Measurements from ENCODE around the gene LRRC43.
A peak's percentile ranks its signal among the peaks of the same experiment; 100 is the strongest.
"Not testable (repeated sequence)": the region's sequence is repeated elsewhere in the genome, so short reads cannot be mapped to it uniquely, and the experiment has no call there.

Gene LRRC43

DNA sequence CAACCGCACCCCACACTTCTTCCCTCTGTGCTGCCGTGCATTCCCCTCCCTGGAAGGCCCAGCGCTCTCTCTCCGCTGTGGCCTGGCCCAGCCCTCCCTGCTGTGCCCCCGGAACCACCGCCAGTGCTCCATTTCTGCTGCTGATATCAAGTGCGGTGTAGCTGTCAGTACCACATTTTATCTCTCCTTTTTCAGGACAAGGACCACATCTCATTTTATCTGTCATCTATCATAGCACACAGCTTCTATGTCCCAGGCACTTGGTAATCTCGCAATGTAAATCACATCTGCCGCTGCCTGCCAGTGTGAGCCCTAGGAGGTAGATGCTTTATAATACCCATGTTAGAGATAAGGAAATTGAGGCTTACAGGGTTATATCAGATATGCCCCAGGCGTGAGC lies 27.2 kb upstream of the LRRC43 start:
- no peak for DNase-seq (ENCODE audit: low read depth)

DNA sequence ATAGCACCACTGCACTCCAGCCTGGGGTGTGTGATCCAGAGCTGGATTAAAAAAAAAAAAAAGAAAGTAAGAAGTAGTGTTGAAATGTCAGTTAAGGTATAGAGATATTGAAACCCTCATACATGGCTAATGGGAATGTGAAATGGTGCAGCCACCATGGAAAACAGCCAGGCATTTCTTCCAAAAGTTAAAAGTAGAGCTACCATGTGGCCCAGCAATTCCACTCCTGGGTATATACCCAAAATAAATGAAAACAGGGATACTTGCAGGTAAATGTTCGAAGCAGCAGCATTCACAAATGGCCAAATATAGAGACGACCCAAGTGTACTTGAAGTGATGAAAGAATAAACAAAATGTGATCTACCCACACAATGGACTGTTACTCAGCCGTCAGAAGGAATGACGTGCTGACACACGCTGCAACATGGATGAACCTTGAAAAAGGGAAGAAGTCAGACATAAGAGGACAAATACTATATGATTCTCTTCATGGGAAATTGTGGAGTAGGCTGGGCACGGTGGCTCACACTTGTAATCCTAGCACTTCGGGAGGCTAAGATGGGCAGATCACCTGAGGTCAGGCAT lies 24.1 kb upstream of the LRRC43 start:
- DNase-seq (ENCODE audit: low read depth) = no peak

DNA sequence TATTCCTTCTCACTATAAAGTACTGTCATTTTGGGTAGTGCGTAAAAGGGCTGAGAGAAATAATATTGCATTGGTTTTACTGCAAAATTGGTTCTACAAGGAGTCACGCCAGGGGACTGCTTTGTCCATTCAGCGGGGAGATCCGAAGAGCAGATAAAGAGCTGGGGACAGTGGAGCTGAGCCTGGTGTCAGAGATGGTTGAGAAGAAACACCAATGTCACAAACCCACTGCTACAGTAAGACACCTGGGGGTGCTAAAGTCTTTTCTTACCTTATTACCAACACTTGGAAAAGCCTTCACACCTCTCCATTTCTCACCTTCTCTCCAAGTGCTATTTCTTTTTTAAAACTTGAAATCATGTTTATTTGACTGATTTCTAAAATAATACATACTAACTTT lies 23.0 kb upstream of the LRRC43 start:
- no peak for DNase-seq (ENCODE audit: low read depth)

DNA sequence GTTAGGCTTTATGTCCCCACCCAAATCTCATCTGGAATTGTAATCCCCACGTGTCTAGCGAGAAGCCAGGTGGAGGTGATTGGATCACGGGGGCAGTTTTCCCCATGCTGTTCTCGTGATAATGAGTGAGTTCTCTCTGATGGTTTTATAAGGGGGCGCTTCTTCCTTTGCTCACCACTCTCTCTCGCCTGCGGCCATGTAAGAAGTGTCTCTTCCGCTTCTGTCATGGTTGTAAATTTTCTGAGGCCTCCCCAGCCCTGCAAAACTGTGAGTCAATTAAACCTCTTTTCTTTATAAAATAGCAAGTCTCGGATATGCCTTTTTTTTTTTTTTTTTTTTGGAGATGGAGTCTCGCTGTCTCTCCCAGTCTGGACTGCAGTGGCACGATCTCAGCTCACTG lies 22.2 kb upstream of the LRRC43 start:
- no peak for DNase-seq (ENCODE audit: low read depth)

DNA sequence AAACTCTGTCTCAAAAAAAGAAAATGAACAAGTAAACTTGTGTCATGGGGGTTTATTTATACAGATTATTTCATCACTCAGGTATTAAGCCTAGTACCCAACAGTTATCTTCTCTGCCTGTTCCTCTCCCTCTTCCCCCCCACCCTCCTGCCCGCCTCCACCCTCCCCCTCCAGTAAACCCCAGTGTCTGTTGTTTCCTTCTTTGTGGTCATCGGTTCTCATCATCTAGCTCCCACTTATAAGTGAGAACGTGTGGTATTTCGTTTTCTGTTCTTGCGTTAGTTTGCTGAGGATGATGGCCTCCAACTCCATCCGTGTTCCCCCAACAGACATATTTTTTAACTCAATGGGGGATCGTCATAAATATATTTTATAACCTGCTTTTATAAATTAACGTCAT lies 21.2 kb upstream of the LRRC43 start:
- no peak for DNase-seq (ENCODE audit: low read depth)

DNA sequence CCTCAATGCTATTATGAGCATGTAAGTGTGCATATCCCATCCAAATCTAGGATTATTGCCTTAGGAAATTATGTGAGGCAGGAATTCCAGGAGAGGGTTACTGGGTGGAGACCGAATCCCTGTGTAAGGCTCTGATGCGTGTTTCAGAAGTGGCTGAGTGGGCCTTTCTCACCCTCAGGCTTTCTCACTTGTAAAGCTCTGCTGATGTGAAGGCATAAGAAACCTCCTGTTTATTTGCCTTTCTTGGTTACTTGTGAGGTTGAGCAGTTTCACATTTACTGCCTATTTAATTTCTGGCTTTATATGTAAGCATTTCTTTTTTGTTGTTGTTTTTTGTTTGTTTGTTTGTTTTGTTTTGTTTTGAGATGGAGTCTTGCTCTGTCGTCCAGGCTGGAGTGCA lies 19.9 kb upstream of the LRRC43 start:
- no peak for DNase-seq (ENCODE audit: low read depth)

DNA sequence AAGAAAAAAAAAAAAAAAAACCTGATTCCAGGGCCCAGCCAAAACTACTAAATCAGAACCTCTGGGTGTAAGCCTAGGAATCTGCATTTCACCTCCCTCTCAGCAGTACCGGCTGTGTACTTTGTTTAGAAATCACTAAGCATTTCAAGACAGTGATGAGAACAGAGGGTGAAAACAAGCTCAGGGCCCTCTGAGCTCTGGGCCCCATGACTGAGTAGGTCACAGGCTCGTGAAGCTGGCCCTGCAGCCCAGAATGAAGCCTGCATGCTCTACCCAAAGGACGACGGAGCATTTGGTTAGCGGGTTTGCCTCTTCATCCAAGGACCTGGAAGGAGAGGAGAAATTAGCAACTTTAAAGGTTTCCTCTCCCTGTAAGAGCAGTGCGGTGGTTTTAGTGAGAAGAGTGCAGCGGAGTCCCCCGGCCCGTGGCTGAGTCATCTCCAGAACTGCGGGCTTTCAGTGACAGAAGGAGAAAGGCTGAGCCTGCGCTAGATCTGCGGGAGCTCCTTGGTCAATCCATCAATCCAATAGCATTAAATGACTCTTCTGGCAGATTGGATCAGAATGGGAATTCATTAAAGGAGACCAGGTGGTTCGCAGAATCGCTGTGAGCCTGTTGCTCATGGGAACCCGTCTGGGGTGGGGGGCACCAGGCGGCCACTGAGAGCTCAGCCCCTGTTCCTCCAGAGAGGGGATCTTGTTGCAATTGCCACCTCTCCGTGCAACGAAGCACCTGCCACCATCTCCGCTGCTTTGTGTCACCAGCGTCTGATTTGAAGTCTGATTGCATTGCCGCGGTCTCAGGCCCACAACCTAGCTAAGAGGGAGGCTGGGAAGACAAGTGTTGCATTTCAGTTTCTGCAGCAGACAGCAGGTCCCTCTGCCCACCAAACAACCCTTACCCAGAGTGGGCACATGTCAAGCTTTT lies 16.2 kb upstream of the LRRC43 start:
- peak; percentile 10 for DNase-seq (ENCODE audit: low read depth)

DNA sequence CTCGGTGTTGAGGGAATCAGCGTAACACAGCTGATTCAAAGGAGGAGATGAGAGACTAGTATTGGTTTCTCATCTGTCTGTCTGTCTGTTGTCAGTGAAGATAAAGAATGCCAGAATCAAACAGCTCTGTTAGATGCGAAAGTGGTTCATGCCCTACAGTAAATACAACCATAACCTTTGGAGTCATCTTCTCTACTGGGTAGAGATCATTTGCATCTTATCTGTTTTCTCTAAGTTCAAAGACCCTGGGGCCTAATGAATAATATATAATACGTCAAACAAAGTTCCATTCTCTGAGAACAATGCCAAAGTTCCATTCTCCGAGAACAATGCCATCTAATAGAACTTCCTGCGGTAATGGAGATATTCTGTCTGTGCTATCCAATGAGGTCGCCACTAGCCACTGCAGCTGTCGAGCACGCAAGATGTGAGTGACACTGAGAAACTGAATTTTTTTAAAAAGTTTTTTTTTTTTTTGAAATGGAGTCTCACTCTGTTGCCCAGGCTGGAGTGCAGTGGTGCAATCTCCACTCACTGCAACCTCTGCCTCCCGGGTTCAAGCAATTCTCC lies 15.5 kb upstream of the LRRC43 start:
- no peak for DNase-seq (ENCODE audit: low read depth)

DNA sequence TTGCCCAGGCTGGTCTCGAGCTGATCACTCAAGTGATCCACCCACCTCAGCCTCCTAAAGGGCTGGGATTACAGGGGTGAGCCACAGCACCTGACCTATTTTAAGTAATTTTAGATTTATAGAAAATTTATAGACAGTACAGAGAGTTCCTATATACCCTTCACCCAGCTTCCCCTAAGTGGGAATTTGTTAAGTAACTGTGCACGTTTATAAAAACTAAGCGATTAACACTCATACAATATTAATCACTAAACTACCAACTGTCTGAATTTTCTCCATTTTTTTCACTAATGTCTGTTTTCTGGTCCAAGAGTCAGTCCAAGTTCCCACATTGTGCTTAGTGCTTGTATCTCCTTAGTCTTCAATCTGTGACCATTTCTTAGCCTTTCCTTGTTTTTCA lies 14.4 kb upstream of the LRRC43 start:
- no peak for DNase-seq (ENCODE audit: low read depth)

DNA sequence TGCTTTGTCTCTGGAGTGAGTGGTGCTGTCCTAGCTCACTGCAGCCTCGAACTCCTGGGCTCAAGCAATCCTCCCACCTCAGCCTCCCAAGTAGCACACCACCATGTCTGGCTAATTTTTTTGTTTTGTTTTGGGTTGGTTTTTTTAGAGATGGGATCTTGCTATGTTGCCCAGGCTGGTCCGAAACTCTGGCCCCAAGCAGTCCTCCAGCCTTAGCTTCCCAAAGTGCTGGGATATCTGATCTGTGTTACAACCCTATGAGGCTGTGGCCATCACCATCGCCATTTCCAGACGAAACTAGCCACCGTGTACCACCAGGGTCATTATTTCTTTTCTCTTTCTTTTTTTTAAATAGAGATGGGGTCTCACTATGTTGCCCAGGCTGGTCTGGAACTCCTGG lies 11.5 kb upstream of the LRRC43 start:
- DNase-seq (ENCODE audit: low read depth) = no peak

DNA sequence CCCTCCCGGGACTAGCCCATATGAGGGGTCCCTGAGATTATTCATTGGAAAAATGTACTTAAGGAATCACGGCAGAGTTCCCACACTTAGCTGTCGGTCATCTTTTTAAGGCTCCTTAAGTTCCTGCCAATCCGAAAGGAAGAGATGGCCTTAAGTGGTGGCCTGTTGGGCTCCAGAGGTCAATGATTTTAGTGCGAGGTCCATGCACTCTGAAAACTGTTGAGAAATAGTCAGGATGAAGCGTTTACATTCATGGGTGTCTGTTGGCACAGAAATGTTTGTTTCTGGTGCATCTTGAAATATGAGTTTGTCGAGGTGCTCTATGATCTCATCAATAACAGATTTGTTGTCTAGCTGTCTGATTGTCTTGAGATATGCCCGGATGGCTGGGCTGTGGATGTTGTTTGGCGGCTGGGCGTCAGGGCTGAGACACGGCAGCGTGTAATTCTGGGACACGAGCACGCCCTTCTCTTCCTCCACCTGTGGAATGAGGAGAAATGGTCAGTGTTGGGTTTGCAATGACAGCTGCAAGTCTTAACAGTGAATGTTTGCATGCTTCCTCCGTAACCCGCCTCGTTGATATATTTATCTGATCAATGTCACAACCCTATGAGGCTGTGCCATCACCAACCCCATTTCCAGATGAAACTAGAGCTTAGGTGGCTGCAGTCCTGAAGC lies 10.5 kb upstream of the LRRC43 start:
- DNase-seq (ENCODE audit: low read depth) = no peak

DNA sequence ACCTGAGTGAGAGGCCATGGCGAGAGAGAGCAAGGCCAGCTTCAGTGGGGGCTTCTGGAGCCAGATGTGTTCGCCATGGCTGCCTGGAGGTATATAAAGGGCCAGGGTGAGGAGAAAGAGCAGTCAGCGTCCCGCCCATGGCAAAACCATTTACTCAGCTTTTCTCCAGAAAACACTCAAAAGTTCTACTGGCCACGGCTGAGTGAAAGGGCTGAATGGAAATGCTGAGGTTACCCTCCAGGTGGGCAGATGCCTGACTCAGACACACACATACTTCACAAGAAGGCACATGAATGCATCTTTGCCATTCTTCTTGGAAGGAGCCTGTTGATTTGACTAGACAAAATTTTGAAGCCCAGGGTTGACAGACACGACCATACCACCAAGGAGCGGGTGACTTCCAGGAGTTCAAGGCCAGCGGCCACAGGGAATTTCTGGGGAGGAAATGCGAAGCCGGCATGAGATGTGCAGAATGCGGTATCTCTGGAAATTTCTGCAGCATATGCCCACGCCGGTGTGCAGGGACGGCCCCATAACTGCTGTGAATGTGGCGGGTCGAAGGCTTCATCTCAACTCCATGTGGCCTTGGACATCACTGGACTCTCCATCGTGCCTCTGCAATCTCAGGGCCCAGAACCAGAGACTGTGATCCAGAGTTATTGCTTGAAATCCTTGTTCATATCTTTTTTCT lies 8.6 kb upstream of the LRRC43 start, which contains the start of gene IL31:
IL31 (minus strand) TSS at position 67 of the 691 bp plus-strand sequence; CDS start at position 18, 49 bp downstream.
- no peak for DNase-seq (ENCODE audit: low read depth)

DNA sequence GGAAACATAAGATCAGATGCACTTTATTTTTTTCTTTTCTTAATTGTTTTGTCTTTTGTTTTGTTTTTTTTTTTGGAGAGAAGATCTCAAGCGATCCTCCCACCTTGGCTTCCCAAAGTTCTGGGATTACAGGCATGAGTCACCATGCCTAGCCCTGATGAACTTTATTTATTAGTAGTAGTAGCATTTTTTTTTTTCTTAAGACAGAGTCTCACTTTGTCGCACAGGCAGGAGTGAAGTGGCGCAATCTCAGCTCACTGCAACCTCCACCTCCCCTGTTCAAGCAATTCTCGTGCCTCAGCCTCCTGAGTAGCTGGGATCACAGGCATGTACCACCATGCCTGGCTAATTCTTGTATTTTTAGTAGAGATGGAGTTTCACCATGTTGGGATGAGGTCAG lies 6.5 kb upstream of the LRRC43 start:
- not testable (repeated sequence) for DNase-seq (ENCODE audit: low read depth)

DNA sequence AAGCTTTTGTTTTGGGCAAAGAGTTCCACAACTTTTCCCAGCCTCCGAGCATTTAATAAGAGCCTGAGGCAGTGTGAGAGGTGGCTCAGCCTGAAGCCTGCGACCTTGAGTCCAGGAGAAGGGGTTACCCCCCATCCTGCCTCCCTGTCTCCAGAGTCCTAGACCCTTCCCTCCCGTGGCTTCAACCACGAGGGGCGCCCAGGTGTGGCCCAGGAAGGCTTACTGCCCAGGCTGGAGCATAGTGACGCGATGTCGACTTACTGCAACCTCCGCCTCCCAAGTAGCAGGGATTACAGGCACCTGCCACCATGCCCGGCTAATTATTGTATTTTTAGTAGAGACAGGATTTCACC lies 641 bp downstream of the LRRC43 start:
- no peak for DNase-seq (ENCODE audit: low read depth)

DNA sequence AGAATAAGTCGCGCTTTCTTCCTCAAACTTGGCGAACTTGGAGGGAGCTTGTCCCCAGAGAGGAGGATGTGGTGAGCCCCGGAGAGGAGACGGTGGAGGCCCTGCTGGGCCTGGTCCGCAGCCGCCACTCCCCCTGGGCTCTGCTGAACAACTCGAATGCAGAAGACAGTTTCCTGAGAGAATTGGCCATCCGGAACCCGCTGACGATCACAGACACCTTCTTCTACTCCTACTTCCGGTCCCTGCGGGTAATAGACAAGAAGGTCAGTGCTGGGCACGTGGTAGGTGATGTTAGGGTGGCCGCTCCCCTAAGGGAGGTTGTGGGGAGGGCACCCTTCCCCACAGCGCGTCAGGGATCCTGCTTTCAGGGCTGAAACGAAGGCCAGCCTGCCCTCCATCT lies 1.6 kb downstream of the LRRC43 start:
- no peak for DNase-seq (ENCODE audit: low read depth)

DNA sequence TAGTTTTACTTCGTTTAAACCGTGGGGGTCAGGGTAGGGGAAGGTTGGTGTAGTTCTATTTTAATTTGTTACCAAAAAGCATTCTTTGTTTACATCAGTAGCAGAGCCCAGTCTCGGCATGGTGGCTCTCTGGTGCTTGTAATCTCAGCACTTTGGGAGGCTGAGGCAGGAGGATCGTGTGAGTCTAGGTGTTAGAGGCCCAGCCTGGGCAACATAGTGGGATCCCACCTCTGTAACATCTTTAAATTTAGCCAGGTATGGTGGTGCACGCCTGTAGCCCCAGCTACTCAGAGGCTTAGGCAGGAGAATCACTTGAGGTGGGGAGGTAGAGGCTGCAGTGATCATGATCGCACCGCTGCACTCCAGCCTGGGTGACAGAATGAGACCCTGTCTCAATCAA lies 2.2 kb downstream of the LRRC43 start:
- DNase-seq (ENCODE audit: low read depth) = no peak

DNA sequence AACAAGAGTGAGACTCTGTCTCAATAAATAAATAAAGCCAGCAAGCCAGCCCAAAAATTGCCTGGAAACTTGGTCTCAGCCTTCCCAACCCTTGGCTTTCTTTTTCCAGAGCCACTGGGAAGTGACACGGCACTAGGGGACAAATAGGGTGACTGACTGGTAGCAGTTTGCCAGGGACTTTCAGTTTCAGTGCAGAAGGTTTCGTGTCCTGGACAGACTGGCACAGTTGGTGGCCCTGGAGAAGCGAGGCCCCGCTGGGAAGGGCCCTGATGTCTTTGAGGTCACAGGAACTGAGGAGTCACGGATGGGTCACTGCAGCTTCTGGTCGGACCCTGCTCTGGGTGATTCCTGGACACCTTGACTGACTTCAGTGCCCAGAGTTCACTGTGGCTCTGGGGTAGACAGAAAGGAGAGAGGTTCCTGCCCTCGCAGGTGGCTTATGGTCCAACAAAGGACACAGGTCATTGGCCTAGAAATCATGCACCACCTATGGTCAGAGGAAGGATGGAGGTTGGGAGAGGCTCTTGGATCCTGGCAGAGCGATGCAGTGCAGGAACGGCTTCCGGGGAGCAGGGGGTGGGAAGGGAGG lies 2.7 kb downstream of the LRRC43 start:
- DNase-seq (ENCODE audit: low read depth) = no peak

DNA sequence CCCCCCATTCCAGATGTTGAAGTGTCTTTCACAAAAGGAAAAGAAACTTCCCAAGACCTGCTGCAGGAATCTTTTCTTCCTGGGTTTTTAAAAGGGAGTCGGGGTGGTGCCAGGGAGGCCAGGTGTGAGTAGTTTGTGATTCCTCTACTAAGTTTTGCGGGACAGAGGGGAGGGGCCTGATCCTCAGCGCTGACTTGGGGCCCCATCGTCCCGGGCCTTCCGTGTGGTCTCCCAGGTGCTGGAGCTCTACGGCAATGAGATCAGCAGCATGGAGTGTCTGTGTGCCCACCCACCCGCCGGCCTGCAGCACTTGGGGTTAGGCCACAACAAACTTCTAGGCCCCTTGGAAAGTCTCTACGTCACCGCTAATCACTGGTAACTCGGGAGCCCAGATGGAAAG lies 4.5 kb downstream of the LRRC43 start:
- DNase-seq (ENCODE audit: low read depth) = no peak

DNA sequence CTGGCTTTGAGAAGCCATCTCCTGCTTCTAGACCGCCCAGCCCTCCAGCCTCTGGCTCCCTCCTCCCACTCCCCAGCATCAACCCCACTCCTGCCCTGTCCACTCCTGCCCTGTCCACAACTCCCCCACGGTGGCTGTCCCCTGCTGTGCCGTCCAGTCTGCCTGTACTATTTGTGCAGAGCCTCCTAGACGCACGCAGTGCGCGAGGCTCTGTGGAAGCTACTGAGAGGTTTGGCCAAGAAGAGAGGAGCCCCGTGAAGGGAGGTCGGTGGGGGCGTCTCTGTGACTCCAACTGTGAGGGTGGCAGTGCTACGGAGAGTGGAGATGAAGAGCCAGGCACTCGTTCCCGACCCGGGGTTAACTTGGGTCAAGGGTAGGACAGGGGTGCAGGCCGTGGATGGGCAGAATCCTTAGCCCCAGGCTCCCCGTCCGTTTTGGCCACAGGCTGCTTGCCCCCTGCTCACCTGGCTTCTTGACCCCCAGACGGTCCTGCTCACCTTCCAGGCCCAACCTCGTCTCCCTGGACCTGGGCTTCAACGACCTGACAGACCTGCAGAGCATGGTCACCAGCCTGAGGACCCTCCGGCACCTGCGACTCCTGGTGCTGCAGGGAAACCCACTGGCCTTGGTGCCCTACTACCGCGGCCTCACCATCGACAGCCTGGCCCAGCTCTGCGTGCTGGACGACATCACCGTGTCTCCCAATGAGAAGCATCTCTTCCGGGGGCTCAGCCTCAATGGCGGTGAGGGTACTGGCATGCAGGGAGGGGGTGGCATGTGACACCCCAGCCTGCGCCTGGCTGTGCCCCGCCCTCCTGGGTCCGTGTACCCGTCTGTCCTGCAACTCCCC lies 6.9 kb downstream of the LRRC43 start:
- no peak for DNase-seq (ENCODE audit: low read depth)

DNA sequence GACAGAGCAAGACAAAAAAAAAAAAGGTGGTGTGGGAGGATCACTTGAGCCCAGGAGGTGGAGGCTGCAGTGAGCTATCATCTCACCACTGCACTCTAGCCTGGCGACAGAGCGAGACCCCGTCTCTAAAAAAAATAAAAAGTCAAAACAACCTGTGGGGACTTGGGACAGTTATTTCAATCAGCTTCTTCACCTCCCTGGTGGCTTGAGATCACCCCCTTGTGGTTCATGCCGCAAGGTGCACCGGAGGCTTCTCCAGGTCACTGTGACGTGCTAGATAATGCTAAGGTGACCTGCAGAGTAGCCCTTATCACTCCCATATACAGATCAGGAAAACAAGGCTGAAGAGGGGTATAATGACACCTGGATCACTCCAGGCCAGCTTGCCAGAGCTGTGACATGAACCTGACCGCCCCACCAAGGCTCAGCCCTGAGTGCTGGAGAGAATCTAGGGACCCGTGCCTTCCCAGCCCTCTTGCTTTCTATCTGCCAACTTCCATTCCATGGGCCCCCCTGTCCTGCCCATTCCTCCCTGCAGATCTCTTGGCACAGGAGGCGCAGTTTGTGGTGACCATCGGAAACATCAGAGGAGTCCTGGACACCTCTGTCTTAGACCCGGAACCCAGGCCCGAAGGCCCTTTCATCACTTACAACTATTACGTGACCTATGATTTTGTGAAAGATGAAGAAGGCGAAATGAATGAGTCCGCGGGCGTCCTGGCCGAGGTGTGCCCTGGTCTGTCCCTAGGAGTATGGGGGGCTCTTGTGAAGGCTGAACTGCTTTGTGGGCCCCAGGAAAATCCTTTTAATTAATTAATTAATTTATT lies 8.1 kb downstream of the LRRC43 start:
- no peak for DNase-seq (ENCODE audit: low read depth)
